T-cell (primary cell): ENCODE results near the gene NCR3LG1. TPM values are rescaled to one million over a fixed set of nuclear protein-coding genes. Genes with fewer than 3 reads are reported as not detected.
A peak's percentile ranks its signal among the peaks of the same experiment; 100 is the strongest.

Source experiments
- ATAC-seq, 4 experiments: fragments of 200-7000 bp in 3 of 4; fragments of 150-1000 bp in 1 of 4; cut with Tn5 transposase; replicated peaks in 1 of 4; 1 replicate in 3 of 4; 2 replicates in 1 of 4; pipeline ENCODE4 v1.10.0; 2021; ENCODE audit warnings: moderate library complexity in 3 of 4, mild to moderate bottlenecking in 2 of 4, moderate number of reproducible peaks in 1 of 4
- CTCF ChIA-PET, 2 donors: fragments of 300-600 bp; sonication (Branson Sonifier 250); formaldehyde crosslinking; loops; one replicate each; lab custom pipeline; 2022; ENCODE audit warnings: antibody characterized with exemption in 2 of 2; lab: Charles Lee
- POLR2A ChIA-PET, 2 donors: fragments of 300-600 bp; sonication (Branson Sonifier 250); formaldehyde crosslinking; loops; one replicate each; lab custom pipeline; 2022; ENCODE audit warnings: antibody characterized with exemption in 2 of 2; lab: Charles Lee
- DNase-seq, 35 experiments: peaks; one replicate each; pipeline versions ENCODE4 v3.0.0 to v3.0.0-alpha.2; 2013 to 2023
- H3K27ac ChIP-seq: one replicate; pipeline ENCODE4 v1.5.1; 2013; ENCODE audit warnings: low read length
- H3K27me3 ChIP-seq, 2 experiments: replicated peaks in 1 of 2; 1 replicate in 1 of 2; 2 replicates in 1 of 2; pipeline versions ENCODE4 v1.6.1 to v1.7.0; 2013; ENCODE audit warnings: low read length in 1 of 2, mixed read lengths in 1 of 2; ENCODE audit not compliant: control insufficient read depth in 2 of 2, insufficient read depth in 2 of 2; ENCODE audit errors: extremely low read depth in 1 of 2
- H3K36me3 ChIP-seq, 2 donors: 1 replicate in 1 of 2; 2 replicates in 1 of 2; pipeline versions ENCODE4 v1.6.1 to v1.7.0; 2013; ENCODE audit warnings: low read length in 1 of 2; ENCODE audit not compliant: control insufficient read depth in 2 of 2, insufficient read depth in 1 of 2; ENCODE audit errors: extremely low read depth in 1 of 2
- H3K4me1 ChIP-seq, 2 experiments: 1 replicate in 1 of 2; 2 replicates in 1 of 2; pipeline versions ENCODE4 v1.6.1 to v1.7.0; 2013; ENCODE audit warnings: low read length in 2 of 2, mixed read lengths in 1 of 2; ENCODE audit not compliant: insufficient read depth in 2 of 2, control insufficient read depth in 1 of 2; ENCODE audit errors: extremely low read depth in 1 of 2
- H3K4me3 ChIP-seq, 2 donors: 1 replicate in 1 of 2; 2 replicates in 1 of 2; pipeline versions ENCODE4 v1.5.1 to v1.7.0; 2013; ENCODE audit warnings: mild to moderate bottlenecking in 2 of 2, low read length in 1 of 2, moderate library complexity in 1 of 2; ENCODE audit not compliant: control insufficient read depth in 1 of 2; ENCODE audit errors: extremely low read depth in 1 of 2
- H3K9me3 ChIP-seq: 2 replicates; pipeline ENCODE4 v1.7.0; 2013
- H3K27ac Mint-ChIP-seq, 2 donors: one replicate each; pipeline ENCODE4 v1.8.0; 2020 to 2021; ENCODE audit warnings: mild to moderate bottlenecking in 2 of 2, mixed read lengths in 2 of 2
- H3K27me3 Mint-ChIP-seq, 2 donors: one replicate each; pipeline ENCODE4 v1.8.0; 2021 to 2022; ENCODE audit warnings: mixed read lengths in 2 of 2
- H3K36me3 Mint-ChIP-seq: one replicate; pipeline ENCODE4 v1.8.0; 2021; ENCODE audit warnings: mixed read lengths
- H3K4me1 Mint-ChIP-seq, 3 donors: one replicate each; pipeline ENCODE4 v1.8.0; 2020 to 2022; ENCODE audit warnings: mixed read lengths in 3 of 3, mild to moderate bottlenecking in 1 of 3
- H3K4me3 Mint-ChIP-seq, 3 donors: one replicate each; pipeline ENCODE4 v1.8.0; 2020 to 2022; ENCODE audit warnings: mild to moderate bottlenecking in 3 of 3, mixed read lengths in 3 of 3, moderate library complexity in 3 of 3
- H3K9me3 Mint-ChIP-seq, 3 donors: one replicate each; pipeline ENCODE4 v1.8.0; 2020 to 2022; ENCODE audit warnings: mixed read lengths in 3 of 3
- whole genome bisulfite sequencing: methylation state at CpG from one replicate; pipeline ENCODE4 v1.1.5; 2013; ENCODE audit warnings: missing lambda C conversion rate; ENCODE audit not compliant: insufficient coverage; 5-methylcytosine and 5-hydroxymethylcytosine counted together
- total RNA-seq, 35 experiments: library from RNA in 6 of 35; stranded (reverse) in 6 of 35; fragments of 120-200 nt in 1 of 35; gene quantifications; one replicate each; pipeline versions ENCODE4 v1.2.1 to v1.2.4 and lab custom pipeline; 2013 to 2026

NCR3LG1 gene
- total RNA-seq, 5 donors from 2014 or later (not counting 1 experiment from before 2014, with no cell fraction given) = 1.8 to 3.6 (median 2.6) TPM

DNA sequence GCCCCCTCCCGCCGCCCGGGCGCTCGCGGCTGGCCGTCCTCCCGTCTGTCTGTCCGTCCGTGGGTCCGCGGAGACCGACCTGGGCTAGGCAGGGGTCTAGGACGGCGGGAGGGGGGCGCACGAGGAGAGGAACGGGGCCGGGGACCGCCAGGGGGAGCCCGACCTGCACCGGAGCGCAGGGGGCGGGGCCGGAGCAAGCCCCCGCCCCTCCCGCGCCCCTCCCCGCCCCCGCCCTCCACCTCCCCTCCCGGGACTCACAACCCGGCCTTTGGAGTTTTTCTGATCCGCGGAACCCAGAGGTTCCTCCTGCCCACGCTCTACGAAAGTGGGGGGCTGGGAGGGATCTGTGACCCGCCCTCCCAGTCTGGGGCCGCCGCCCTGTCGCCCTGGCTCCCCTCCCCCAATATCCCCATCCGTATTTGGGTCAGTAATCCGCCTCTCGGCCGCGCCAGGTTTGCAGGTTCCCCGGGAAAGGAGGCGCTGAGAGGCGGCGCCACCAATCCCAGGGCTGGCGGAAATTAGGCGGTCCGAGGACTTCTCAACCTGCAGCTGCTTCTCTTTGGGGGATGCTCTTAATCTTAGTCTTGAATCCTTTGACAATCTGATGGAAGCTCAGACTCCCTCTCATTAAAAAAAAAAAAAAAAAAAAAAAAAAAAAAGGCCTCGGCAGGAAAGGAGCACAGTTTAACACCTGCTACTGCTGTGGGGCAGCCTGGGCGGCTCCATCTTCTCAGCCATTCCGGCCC lies 37.8 kb downstream of the NCR3LG1 start:
- Histone ChIP-seq H3K9me3 (no peaks in the 10 kb centered on the region), H3K4me1 (peaks cover 0 to 14% of the 10 kb centered on the region in 2 experiments), H3K27ac (no peak overlapping the region), H3K4me3 (peak overlapping the region; percentile 66 to 74), H3K27me3 (peaks cover 0 to 14% of the 10 kb centered on the region in 2 experiments), H3K36me3 (no peaks in the 10 kb centered on the region)
- 0% methylated on average over 27 of the region's 55 CpGs for WGBS
- POLR2A ChIA-PET = interaction anchor here (0.5 to 0.6 kb wide), 4 partner anchors 35 to 614 kb away, joined by 3 to 6 read pairs (median 4); no protein-coding TSS in a partner anchor
- DNase-seq (peak; percentile 41 to 89 (median 70)), ATAC-seq (peak; percentile 84 to 92 (median 88))
- no peaks in the 10 kb centered on the region for H3K27me3 Mint-ChIP-seq
- CTCF ChIA-PET = interaction anchor here (0.6 to 1.6 kb wide), 9 partner anchors 35 to 600 kb away, joined by 3 to 13 read pairs (median 5); no protein-coding TSS in a partner anchor
- H3K36me3 Mint-ChIP-seq = no peaks in the 10 kb centered on the region
- peak overlapping the region in 1 of 2 donors; percentile 48 for H3K27ac Mint-ChIP-seq
- H3K9me3 Mint-ChIP-seq = no peaks in the 10 kb centered on the region
- peaks cover 0 to 6% (median 5%) of the 10 kb centered on the region in 3 donors for H3K4me1 Mint-ChIP-seq
- H3K4me3 Mint-ChIP-seq = peak overlapping the region; percentile 80 to 84 (median 82)

DNA sequence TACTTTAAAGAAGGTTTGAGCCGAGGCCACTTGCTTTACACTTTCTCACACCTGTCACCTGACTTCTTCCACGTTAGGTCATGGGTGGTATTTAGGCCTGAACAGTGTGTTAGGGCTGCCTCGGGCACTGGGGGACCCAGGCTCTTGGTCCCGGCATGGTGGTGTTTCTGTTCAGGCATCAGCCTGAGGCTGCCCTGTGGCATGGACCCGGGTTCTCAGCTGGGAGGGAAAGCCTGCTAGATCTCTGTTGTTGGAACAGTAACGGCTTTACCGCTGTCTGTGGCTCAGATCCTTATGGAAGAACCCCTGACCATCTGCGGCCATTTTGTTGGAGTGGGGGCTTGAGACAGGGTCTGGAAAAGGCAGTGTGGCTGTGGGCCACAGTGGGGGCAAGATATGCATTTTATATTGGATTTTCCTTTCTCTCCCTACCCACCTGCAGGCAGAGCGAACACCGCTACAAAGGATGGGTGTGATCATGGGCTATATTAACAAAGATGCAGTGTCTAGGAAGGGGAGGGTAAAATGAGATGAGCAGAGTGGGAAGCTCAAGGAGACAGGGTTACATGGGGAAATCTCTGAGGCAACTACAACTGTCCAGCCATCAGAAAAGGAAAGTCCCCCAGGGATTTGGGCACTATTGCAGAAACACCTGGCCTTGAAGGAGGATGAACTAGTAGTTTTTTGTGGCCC lies 38.5 kb downstream of the NCR3LG1 start:
- Histone ChIP-seq H3K36me3 (no peaks in the 10 kb centered on the region), H3K27ac (no peak overlapping the region), H3K27me3 (peaks cover 0 to 13% of the 10 kb centered on the region in 2 experiments), H3K4me1 (peaks cover 0 to 14% of the 10 kb centered on the region in 2 experiments), H3K4me3 (peak overlapping the region in 1 of 2 donors; percentile 66), H3K9me3 (no peaks in the 10 kb centered on the region)
- Mint-ChIP-seq H3K9me3 (no peaks in the 10 kb centered on the region), H3K4me1 (peaks cover 0 to 6% (median 5%) of the 10 kb centered on the region in 3 donors), H3K27me3 (no peaks in the 10 kb centered on the region), H3K36me3 (no peaks in the 10 kb centered on the region), H3K4me3 (peak overlapping the region; percentile 80 to 84 (median 82)), H3K27ac (no peak overlapping the region)
- DNase-seq (no peak), ATAC-seq (no peak)
- ChIA-PET POLR2A (interaction anchor here in 1 of 2 donors (0.6 kb wide), 1 partner anchor 36 kb away, joined by 3 read pairs; no protein-coding TSS in a partner anchor), CTCF (interaction anchor here (0.5 to 0.6 kb wide), 2 partner anchors 160 to 173 kb away, joined by 3 read pairs; no protein-coding TSS in a partner anchor)
- 78% methylated on average over 6 of the region's 10 CpGs for WGBS

DNA sequence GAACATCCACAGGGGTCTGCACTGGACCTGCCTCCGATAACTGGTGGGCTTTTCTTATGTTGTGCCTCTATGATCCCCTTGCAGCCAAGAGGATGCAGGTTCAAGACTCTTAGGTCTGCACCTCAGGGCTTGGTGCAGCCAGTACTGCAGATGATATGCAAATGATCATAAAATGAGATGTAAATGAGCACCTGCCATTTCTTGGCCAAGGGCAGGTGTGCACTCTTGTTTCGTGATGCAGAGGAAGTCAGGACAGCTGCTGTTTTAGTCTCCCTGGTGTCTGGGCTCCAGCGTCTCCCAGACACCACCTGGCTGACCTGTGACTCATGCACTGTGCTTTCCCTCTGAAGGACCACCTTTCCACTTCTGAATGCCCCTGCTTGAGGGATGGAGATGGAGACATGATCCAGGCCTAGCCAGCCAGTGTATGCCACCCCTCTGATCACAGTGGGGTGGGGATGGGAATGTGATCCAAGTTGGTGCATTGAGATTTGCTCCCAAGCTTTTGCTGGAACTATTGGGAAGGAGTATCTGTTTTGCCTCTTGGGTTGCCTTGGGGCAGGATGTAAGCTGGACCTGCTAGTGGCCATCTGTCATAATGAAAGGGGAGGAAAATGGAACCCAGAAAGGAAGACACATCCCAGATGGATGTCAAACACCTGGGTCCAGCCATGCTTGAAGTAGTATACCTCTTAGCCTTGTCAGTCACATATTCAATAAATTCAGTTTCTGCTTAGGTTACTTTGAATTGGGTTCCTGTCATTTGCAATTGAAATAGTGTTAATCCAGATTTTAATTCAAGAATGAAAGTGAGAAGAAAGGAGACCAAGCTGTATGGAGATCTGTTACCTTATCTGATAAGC lies 40.1 kb downstream of the NCR3LG1 start:
- DNase-seq (no peak), ATAC-seq (no peak)
- ChIA-PET POLR2A (interaction anchor here (0.6 kb wide), 2 partner anchors 106 to 314 kb away, joined by 3 to 5 read pairs; partner anchors contain the start of gene RPS13 (in 1 of the 2)), CTCF (interaction anchor here in 1 of 2 donors (0.6 to 2.0 kb wide), 2 partner anchors 8 to 115 kb away, joined by 3 to 4 read pairs; no protein-coding TSS in a partner anchor)
- Histone ChIP-seq H3K9me3 (no peaks in the 10 kb centered on the region), H3K36me3 (no peaks in the 10 kb centered on the region), H3K27ac (no peak overlapping the region), H3K4me1 (peaks cover 0 to 14% of the 10 kb centered on the region in 2 experiments), H3K4me3 (no peak overlapping the region), H3K27me3 (peaks cover 0 to 18% of the 10 kb centered on the region in 2 experiments)
- Mint-ChIP-seq H3K4me3 (no peak overlapping the region), H3K36me3 (no peaks in the 10 kb centered on the region), H3K27me3 (no peaks in the 10 kb centered on the region), H3K27ac (no peak overlapping the region), H3K9me3 (no peaks in the 10 kb centered on the region), H3K4me1 (peaks cover 0 to 6% (median 5%) of the 10 kb centered on the region in 3 donors)
- WGBS = 50% methylated on average over 2 of the region's 3 CpGs

DNA sequence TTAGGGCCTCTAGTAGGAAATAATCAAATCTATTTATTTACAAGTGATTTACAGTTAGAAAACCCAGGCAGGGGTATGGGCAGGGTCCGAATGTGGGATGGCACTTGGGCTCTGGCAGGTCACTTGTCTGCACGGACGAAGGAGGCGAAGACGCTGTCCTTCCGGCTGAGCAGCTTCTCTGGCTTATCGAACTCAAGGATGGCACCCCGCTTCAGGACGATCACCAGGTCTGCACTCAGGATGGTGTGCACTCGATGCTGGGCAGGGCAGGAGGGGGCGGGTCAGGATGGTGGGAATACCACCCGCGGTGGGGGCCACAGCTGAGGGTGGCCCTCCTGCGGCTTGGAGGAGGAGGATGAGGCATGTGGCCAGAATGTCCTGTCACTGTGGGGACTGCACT lies 41.3 kb downstream of the NCR3LG1 start:
- H3K4me3 Mint-ChIP-seq = no peak overlapping the region
- no peaks in the 10 kb centered on the region for H3K9me3 ChIP-seq
- POLR2A ChIA-PET = interaction anchor here in 1 of 2 donors (0.6 kb wide), 1 partner anchor 107 kb away, joined by 3 read pairs; no protein-coding TSS in a partner anchor
- no peak overlapping the region for H3K4me3 ChIP-seq
- no peak overlapping the region for H3K27ac Mint-ChIP-seq
- no peaks in the 10 kb centered on the region for H3K36me3 ChIP-seq
- H3K27ac ChIP-seq = no peak overlapping the region
- peaks cover 0 to 14% of the 10 kb centered on the region in 2 experiments for H3K4me1 ChIP-seq
- H3K27me3 Mint-ChIP-seq = no peaks in the 10 kb centered on the region
- H3K9me3 Mint-ChIP-seq = no peaks in the 10 kb centered on the region
- peaks cover 0 to 21% of the 10 kb centered on the region in 2 experiments for H3K27me3 ChIP-seq
- peaks cover 0 to 6% (median 5%) of the 10 kb centered on the region in 3 donors for H3K4me1 Mint-ChIP-seq
- DNase-seq (no peak), ATAC-seq (no peak)
- CTCF ChIA-PET = interaction anchor here (0.7 to 2.0 kb wide), 2 partner anchors 9 to 36 kb away, joined by 4 to 8 read pairs; no protein-coding TSS in a partner anchor
- no peaks in the 10 kb centered on the region for H3K36me3 Mint-ChIP-seq
- 89% methylated on average over 11 of the region's 14 CpGs for WGBS

DNA sequence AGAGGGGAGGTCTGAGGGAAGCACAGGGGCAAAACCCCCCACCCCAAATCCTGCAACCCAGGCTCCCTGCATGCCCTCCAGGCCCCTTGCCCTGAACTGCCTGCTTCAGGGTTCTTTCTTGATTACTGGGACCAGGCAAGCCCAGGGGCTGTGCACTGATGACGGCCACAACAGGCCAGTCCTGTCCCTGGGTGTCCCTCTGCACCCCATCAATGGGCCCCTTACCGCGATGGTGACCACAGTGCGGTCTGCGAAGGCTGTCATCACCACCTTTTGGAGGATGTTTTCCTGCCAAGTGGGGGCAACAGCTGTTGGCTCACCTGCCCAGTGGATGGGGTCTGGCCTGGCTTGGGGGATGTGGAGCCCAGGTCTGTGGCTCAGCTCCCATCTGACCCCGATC lies 41.9 kb downstream of the NCR3LG1 start:
- no peaks in the 10 kb centered on the region for H3K36me3 ChIP-seq
- no peak overlapping the region for H3K4me3 ChIP-seq
- 83% methylated on average over 4 of the region's 6 CpGs for WGBS
- Mint-ChIP-seq H3K9me3 (no peaks in the 10 kb centered on the region), H3K27me3 (no peaks in the 10 kb centered on the region), H3K4me3 (no peak overlapping the region), H3K27ac (no peak overlapping the region), H3K36me3 (no peaks in the 10 kb centered on the region), H3K4me1 (peaks cover 0 to 6% (median 5%) of the 10 kb centered on the region in 3 donors)
- no peak for ATAC-seq
- ChIA-PET POLR2A (interaction anchor here (0.6 kb wide), 2 partner anchors 108 to 724 kb away, joined by 3 to 4 read pairs; no protein-coding TSS in a partner anchor), CTCF (interaction anchor here (0.9 to 2.0 kb wide), 2 partner anchors 9 to 10 kb away, joined by 3 to 4 read pairs; no protein-coding TSS in a partner anchor)
- no peak overlapping the region for H3K27ac ChIP-seq
- DNase-seq = no peak
- H3K27me3 ChIP-seq = peaks cover 0 to 18% of the 10 kb centered on the region in 2 experiments
- H3K4me1 ChIP-seq = peaks cover 0 to 12% of the 10 kb centered on the region in 2 experiments
- H3K9me3 ChIP-seq = no peaks in the 10 kb centered on the region
